ENCODE measurements around the gene KDELR3.

Gene KDELR3

DNA sequence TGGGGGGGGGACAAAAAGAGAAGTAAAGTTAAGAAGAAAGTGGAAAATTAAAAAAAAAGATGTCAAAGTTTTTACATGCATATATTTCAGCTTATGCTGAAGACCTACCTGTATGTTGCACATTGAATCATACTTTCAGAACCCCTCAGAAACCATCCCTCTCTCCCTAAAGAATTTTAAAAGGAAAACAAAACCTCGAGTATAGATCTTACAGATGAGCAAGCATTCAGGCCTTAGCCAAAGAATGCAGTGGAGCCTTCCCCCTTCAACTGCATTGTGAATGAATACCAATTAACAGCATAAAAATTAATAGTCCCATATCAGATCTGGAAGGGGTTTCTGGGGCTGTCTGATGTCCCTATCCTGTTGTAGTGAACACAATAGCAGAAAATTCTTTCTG lies 16.3 kb downstream of the KDELR3 start:
- no peak for DNase-seq

DNA sequence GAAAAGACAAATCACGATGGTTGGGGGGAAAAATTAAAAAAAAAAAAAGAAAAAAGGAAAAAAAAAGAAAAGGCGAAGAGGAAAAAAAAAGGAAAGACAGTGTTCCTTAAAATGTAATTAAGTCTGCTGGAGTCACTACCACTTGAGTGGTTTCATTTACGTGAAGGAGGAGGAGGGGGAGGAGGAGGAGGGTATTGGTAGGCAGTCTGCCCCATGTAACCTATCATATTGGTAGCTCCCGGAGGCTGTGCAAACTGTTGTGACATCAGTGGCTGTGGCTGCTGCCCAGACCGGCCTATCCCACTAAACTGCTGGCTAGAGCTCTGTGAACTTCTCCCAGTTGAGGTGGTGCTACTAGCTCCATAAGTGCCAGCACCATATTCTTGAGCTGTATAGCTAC lies 17.9 kb downstream of the KDELR3 start:
- DNase-seq, result no peak

DNA sequence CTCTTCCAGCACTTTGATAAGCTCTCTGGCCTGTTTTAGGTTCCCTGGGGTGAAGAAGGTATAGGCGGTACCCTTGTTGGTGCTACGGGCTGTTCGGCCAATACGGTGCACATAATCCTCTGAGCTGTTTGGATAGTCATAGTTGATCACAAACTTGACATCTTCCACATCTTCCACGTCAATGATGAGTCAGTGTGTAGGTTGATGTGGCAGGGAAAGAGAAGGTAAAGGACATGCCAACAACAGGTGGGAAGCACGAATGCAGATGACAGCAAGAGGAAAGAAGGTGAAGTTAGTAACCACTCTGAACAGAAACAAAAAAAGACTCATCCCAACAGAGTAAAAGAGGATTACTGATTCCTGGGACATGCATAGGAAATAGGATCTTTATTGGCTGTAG lies 20.1 kb downstream of the KDELR3 start:
- DNase-seq, result no peak

DNA sequence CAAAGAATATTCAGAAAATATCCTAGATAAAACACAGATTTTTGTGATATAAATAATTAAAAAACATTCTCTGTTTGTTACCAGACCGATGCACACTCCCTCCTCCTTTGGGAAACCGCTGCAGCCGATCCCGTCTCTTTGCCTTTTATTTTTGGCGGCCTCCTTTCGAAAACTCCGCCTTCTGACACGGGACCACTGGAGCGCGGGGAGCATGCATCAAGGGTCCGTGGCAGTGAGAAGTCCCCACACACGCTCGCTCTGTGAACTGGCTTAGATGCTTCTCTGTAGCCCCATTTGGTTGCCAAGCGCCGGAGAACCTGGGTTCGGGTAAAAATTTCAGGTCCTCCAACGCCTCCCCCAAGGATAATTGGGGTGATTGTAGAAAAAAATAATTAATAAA lies 21.2 kb downstream of the KDELR3 start:
- no peak for DNase-seq

DNA sequence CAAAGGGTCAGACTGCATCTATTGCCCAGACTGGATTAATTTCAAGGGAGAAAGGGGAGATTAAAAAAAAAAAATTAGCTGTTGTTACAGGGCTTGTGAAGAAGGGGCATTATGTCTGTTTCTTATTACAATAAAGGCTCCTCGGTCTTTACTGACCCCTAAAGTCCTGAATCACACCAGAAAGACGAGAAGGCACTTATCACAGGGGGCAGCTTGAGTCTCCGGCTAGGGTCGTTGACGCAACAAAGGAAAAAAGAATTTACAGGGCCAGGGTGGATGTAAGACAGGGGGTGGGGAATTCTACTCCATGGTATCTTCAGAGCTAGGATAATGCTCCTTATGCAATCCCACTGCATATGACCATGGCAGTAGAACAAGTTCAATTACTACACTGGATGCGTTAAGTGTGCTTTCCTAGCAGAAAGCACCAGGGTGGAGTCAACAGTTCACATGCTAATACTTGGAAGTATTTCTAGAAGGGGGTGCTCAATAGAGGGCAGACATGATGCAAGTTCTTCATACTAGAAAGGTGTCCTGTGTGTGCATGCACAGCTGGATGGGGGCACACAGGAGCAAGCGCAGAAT lies 21.8 kb downstream of the KDELR3 start:
- DNase-seq, result no peak

DNA sequence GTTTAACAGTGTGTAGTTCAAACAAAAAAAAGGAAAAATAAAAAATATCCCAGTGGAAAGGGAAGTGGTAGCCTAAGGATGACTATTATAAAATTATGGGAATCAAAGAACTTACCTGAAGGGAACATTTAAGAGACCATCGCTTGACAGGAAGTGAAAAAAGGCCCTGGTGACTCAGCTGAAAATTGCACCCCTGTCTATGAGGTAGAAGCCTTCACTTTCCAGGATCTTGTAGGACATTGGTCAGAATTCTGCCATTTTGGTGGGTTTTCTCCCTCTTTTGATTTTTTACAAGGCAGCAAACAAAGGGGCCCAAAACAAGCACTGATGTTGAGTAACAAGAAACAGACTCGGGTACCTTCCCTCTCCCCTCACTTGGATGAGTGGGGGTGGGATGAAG lies 22.6 kb downstream of the KDELR3 start:
- no peak for DNase-seq

GRCh38 chr22:38490915-38491314 lies 23.0 kb downstream of the KDELR3 start:
- no peak for DNase-seq

GRCh38 chr22:38491707-38492348 lies 23.9 kb downstream of the KDELR3 start:
- DNase-seq, result no peak

GRCh38 chr22:38494498-38494897 lies 26.6 kb downstream of the KDELR3 start:
- DNase-seq, result no peak

GRCh38 chr22:38494939-38495338 lies 27.0 kb downstream of the KDELR3 start:
- no peak for DNase-seq

DNA sequence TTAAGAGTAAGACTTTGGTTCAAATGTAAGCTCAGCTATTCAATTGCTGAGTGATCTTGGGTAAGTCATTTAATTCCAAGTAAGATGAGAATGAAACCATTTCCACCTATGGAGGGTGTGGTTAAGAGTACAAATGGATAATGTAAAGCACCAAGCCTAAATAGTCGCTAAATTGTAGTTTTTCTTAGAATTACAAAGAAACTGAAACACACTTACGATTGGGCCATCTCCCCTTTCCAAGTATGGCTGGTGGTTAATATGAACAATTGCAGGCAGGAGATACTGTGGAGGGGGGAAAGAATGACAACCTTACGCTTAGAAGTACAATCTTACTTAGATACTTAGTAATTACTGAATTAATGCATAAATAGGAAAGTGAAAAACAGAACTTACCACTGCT lies 30.0 kb downstream of the KDELR3 start:
- DNase-seq, result no peak

GRCh38 chr22:38501797-38502672 lies 34.1 kb downstream of the KDELR3 start:
- no peak for DNase-seq

- DNase-seq, result no peak
Measured at GRCh38 chr22:38503021-38503420, 35.1 kb downstream of the KDELR3 start.

GRCh38 chr22:38504731-38505540 lies 37.0 kb downstream of the KDELR3 start:
- no peak for DNase-seq

DNA sequence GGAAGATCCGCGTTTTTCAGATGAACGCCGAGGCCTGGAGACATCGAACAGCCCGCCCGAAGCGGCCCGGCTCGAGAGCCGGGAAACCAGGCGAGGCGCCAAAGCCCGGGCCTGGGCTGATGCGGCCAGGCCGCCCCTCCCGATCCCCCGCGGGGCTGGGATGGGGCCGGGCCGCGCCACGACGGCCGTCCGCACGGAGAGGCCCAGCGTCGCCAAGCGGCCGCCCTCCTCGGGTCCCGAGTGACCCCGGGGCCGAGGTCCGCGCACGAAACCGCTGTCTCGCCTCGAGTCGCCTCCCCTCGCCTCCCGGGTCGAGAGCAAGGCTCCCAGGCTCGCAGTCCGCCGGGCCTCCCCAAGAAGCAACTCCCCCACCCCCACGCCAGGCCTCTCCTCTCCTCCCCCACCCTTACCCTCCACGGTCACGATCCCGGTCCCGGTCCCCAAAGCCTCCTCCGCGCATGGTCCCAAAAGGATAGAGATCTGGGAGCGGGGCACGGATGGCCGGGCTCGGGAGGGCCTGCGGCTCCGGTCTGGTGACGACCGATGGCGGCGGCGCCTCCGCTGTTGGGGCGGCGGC lies 37.7 kb downstream of the KDELR3 start:
- DNase-seq, result peak in 1 of 2 experiments; percentile 50

DNA sequence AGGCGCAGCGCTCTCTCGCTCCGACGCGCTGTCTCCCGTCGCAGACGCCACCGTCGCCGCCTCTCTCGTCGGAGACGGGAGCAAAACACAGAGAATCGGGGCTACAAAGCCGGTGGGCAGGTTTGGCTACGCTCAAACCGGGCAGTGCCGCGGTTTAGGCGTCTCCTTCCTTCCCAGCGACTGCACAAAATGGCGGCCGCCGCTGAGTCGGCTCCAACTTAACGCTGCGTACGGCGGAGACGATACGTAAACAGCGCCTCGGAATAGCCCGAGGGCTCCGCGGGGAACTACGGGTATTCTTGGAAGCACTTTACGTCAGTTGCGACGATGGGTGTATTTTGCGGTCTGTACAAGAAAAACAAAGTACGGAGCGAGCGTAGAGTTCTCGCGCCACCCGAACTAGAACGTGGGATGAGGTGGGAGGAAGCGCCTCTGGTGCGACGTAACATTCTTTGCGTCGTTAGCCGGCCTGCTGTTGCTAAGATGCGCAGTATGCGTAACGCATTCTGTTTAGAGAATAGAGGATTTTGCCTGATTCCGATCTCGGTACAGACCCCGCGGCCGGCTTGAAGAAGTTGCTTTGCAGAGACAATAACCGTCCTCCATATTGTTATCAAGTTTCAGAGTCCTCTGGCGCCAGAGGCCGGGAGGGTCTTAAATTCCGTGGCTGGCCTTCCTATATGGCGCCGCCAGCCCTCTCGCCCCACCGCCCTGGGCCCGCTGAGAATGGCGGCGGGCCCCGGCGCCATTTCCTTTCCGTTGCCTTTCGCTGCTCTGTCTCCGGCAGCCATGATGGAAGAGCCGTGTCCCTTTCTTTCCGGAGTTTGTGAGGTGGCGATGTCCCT lies 38.4 kb downstream of the KDELR3 start, which contains the start of gene DDX17:
Gene DDX17 (minus strand): TSS at position 194 of the 845 bp plus-strand sequence.
- peak; percentile 94 to 96 for DNase-seq

- no peak for DNase-seq
Measured at GRCh38 chr22:38510416-38510970, 42.6 kb downstream of the KDELR3 start.

- no peak for DNase-seq
Measured at GRCh38 chr22:38513063-38513462, 45.2 kb downstream of the KDELR3 start.

GRCh38 chr22:38518620-38519019 lies 50.7 kb downstream of the KDELR3 start:
- DNase-seq, result no peak

DNA sequence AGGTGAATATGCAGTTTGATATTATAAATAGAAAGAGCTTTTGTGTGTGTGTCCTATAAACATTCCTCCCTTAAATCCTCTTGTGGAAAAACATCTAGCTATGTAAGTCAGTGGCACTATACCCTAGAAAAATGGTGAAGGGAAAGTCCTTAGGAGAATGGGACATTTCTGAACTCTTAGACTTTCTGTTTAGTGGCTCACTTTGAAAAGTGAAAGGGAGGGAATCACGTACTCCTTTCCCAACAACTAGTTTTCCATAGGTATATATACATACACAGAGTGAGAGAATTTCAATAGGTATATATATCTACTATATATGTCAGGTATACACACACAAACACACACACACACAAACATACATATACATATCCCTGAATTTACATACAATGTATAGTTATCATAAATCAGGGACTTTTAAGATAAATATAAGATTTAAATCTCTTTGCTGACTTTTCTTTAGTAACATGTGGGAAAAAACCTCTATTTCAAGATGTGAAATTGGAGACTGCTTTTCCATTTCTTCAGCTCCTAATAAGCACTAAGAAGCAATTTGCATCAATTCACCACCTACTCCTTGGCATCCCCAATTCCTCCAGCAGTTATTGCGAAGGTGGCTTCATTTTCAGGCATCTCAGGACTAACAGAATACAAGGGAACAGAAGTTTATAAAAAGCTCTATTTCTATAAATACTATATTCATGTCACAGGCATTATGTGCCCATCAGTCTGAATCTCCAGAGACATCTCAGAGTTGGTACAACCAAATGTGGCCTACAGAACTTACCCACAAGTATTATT lies 51.8 kb downstream of the KDELR3 start:
- no peak for DNase-seq

DNA sequence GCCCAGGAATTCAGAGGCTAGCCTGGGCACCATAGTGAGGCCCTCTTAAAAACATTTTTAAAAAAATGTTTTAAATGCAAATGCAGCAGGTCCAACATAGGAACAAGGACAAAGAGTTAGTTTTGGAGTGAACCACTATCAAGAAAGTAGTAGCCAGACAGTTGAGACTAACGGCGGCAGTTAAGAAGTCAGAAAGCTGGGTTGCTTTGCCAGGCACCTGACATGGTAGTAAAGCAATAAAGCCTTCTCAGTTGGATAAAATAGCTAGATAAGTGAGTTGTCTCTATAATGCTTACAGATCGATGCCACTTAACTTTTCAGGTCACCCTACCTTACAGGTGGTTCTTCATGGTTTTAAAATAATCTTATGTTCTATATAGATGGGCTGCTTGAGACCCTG lies 55.1 kb downstream of the KDELR3 start:
- DNase-seq, result no peak

All from NCI-H1930 (cell line).